Endometrial microvascular endothelial cells (primary cell): ENCODE results near the gene NRG3. TPM values are rescaled to one million over a fixed set of nuclear protein-coding genes. Genes with fewer than 3 reads are reported as not detected.

Experiments
- in situ Hi-C: cut with HindIII; loops from 2 replicates; pipeline ENCODE4 v1.10.0; 2017; ENCODE audit warnings: low sequenced_read_pairs, low pct_unique_long_range_greater_than_20kb; ENCODE audit errors: inconsistent ontology term
- total RNA-seq: library from RNA; depleted of rRNA; stranded (reverse); fragments of >200 nt; gene quantifications from one replicate; pipeline ENCODE4 v1.2.3, GENCODE V29; 2015; ENCODE audit errors: inconsistent ontology term

The NRG3 gene
- total RNA-seq, 1 donor from 2014 or later, result not detected

GRCh38 chr10:81943583-81943982 is 68.6 kb downstream of the NRG3 start:
- in situ Hi-C loops, result no loop called here

- in situ Hi-C loops, result no loop called here
These were observed 69.6 kb downstream of the NRG3 start for GRCh38 chr10:81944609-81945008.

GRCh38 chr10:81949283-81949682 is 74.3 kb downstream of the NRG3 start:
- in situ Hi-C loops, result no loop called here

GRCh38 chr10:81950358-81950757 is 75.4 kb downstream of the NRG3 start:
- in situ Hi-C loops, result no loop called here

- in situ Hi-C loops, result no loop called here
These were observed 78.4 kb downstream of the NRG3 start for GRCh38 chr10:81953420-81953819.

- in situ Hi-C loops, result no loop called here
These were observed 83.0 kb downstream of the NRG3 start for GRCh38 chr10:81957976-81958375.

- in situ Hi-C loops, result no loop called here
These were observed 84.0 kb downstream of the NRG3 start for GRCh38 chr10:81959016-81959415.

GRCh38 chr10:81961451-81962184 is 86.6 kb downstream of the NRG3 start:
- in situ Hi-C loops, result no loop called here

GRCh38 chr10:81963606-81964005 is 88.6 kb downstream of the NRG3 start:
- in situ Hi-C loops, result no loop called here

GRCh38 chr10:81967716-81968115 is 92.7 kb downstream of the NRG3 start:
- in situ Hi-C loops, result no loop called here

GRCh38 chr10:81969136-81969535 is 94.1 kb downstream of the NRG3 start:
- in situ Hi-C loops, result no loop called here

- in situ Hi-C loops, result no loop called here
These were observed 103.2 kb downstream of the NRG3 start for GRCh38 chr10:81978238-81978637.

- in situ Hi-C loops, result no loop called here
These were observed 106.7 kb downstream of the NRG3 start for GRCh38 chr10:81981724-81982123.

- in situ Hi-C loops, result no loop called here
These were observed 109.4 kb downstream of the NRG3 start for GRCh38 chr10:81984428-81984827.

- in situ Hi-C loops, result no loop called here
These were observed 120.3 kb downstream of the NRG3 start for GRCh38 chr10:81995254-81995653.

GRCh38 chr10:81996927-81997326 is 121.9 kb downstream of the NRG3 start:
- in situ Hi-C loops, result no loop called here

GRCh38 chr10:82020999-82021398 is 146.0 kb downstream of the NRG3 start:
- in situ Hi-C loops, result no loop called here

- in situ Hi-C loops, result no loop called here
These were observed 152.7 kb downstream of the NRG3 start for GRCh38 chr10:82027711-82028110.

- in situ Hi-C loops, result no loop called here
These were observed 162.1 kb downstream of the NRG3 start for GRCh38 chr10:82037076-82037475.

GRCh38 chr10:82038587-82038986 is 163.6 kb downstream of the NRG3 start:
- in situ Hi-C loops, result no loop called here

GRCh38 chr10:82040336-82040735 is 165.3 kb downstream of the NRG3 start:
- in situ Hi-C loops, result no loop called here
